GM18861 (cell line): Measurements from ENCODE around the gene PPIAL4G.
"Not testable (repeated sequence)": the region's sequence is repeated elsewhere in the genome, so short reads cannot be mapped to it uniquely, and the experiment has no call there.

ENCODE experiments used
- ATAC-seq: cut with Tn5 transposase; IDR thresholded peaks from one replicate; pipeline ENCODE4 v1.9.1; 2021; ENCODE audit not compliant: unreplicated experiment

Gene PPIAL4G

DNA sequence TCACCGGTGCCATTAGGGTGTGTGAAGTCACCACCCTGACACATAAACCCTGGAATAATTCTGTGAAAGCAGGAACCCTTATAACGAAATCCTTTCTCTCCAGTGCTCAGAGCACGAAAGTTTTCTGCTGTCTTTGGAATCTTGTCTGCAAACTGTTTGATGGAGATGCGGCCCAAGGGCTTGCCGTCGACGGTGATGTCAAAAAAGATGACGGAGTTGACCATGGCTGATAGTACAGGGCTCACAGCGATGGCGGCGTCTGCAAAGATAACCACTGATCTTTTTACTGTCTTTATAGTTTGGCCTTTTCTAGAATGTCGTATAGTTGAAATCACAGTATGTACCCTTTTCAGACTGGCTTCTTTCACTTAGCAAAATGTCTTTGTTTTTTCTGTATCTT, at the start of gene PPIAL4G:
Gene PPIAL4G, minus strand, starts transcription at position 274 of the 400 bp plus-strand sequence. Its CDS starts 50 bp downstream, at position 224.
- ATAC-seq: not testable (repeated sequence)

DNA sequence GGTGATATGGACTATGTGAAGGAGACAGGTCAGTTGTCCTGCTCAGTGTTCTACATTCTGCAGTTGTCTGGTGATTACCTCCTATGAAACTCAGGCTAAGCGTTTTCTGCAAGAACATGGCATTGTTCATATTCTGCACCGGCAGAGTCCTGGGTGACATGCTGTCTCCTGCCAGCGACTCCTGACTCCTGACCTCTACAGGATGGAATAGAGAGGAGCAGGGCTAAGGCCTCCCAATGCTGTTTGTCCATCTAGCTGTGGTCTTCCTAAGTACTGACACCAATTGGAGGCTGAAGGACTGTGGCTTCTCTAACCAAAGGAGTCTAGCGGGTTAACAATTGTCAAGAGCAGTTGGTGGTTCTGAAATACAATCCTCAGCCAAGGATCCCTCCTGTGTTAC, 49.1 kb upstream of the PPIAL4G start:
- ATAC-seq: not testable (repeated sequence)

DNA sequence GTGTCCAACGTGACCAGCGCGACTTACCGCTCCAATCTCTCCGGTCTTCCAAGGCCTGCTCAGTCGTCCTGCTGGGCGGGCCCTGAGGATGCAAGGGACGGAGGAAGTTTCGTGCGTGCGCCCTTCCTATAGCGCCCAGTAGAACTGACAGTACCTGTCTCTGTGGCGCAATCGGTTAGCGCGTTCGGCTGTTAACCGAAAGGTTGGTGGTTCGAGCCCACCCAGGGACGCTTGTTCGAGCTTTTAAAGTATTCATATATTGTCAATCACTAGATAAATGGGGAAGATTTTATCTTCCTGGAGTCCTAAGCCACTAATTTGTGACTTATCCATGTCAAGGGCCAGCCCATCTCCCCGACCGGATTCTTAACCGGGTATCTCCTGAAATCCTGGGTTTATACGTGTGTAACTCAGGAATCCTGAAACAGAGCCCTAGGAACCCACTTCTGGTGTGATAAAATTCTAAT, 46.0 kb upstream of the PPIAL4G start:
- not testable (repeated sequence) for ATAC-seq

DNA sequence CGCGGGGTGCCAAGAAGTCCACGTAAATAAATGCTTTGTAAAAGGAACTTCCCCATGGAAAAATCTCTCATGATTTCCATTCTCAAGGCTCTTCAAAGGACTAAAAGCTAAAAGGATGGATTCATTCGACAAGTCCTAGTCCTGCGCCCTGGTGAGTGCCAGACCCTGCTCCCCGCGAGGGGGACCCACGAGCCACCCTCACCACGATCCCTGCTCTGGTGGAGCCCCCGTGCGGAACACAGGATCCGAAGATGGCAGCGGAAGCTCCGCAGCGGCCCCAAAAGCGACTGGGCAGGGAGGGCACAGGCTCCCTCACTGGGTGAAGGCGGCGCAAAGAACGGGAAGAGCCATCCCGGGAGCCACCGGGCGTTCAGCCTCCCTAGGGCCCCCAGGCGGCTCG, 45.5 kb upstream of the PPIAL4G start:
- not testable (repeated sequence) for ATAC-seq

DNA sequence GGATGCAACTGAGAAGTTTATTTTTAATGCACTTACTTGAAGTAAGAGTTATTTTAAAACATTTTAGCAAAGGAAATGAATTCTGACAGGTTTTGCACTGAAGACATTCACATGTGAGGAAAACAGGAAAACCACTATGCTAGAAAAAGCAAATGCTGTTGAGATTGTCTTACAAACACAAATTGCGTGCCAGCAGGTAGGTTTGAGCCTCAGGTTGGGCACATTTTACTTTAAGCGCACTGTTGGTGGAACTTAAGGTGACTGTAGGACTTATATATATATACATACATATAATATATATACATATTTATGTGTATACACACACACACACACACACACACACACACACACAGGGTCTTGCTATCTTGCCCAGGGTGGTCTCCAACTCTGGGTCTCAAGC, 43.5 kb upstream of the PPIAL4G start:
- not testable (repeated sequence) for ATAC-seq

DNA sequence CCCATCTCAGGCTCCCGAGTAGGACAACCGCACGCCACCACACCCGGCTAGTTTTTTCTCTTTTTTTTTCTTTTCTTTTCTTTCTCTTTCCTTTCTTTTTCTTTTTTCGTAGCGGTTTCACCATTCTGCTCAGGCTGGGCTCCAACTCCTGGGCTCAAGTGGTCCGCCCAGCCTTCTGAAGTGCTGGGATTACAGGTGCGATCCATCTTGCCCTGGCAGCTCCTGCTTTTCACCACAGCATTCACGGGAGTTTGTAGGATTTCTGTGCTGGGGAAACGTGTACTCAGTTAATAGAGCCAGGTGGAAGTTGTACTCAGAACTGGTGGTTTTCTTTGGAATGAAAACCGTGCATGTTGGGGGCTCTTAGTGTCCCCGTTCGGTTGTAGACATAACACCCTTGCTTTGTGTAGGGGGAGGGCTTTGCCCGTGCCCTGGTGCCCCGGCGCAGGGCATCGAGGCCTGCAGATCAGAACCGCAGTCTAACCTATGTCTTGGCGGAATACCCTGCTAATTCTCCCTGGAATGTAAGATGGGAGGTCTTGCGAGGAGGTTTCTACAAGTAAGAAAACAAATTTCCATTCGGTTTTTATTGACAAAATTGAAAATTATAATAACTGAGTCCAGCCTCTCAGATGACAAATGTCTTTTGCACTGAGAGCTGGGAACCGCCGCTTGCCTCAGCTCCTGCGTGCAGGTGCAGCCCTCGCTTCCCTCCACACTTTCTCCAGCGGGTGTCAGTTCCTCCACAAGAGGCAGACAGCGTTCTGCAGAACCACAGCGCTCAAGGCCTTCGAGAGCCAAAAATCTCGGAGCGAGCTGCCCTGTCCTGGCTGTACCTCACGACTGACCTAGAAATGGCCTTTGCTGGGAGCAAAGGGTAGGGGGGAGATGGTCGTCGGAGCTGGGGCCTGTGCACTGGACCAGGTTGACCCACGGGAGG, 40.4 kb upstream of the PPIAL4G start:
- ATAC-seq: not testable (repeated sequence)

DNA sequence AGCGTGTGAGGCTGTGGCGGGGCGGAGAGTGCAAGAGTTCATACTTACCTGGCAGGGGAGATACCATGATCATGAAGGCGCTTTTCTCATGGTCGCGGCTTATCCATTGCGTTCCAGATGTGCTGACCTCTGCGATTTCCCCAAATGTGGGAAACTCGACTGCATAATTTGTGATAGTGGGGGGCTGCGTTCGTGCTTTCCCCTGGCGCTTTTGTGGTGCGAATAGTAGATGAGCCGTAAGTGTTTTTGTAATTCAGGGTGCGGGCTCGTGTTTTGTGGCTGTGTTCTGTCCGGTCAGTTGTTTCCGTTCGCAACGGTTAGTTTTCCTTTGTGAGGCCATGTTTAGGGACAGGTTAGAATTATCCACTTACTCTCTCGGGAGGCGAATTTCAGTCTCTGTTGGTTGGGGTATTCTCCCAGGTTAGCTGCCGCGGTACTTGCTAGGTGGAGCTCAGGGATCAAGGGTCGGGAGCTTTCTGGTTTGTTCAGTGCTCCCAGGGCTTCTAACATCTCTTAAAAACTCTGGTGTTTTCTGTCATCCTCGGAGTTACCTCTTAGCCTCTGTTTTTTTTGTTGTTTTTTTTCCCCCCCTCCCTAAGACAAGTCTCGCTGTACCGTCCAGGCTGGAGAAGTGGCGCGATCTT, 39.6 kb upstream of the PPIAL4G start:
- peak; percentile 81 for ATAC-seq

DNA sequence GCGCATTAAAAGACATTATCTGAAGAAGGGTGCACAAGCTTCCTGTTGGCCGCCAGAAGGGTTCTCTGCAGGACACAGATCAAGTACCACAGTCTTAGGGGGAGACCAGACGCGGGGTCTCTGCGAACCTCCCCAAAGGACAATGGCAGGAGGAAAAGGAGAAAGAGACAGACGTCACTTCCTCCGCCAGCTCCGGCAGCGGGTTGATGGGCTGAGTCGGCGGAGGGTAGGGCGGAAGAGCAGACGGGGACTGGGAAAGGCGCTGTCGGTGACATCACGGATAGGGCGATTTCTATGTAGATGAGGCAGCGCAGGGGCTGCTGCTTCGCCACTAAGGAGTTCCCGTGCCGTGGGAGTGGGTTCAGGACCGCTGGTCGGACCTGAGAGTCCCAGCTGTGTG, 39.0 kb upstream of the PPIAL4G start:
- ATAC-seq: peak; percentile 34

DNA sequence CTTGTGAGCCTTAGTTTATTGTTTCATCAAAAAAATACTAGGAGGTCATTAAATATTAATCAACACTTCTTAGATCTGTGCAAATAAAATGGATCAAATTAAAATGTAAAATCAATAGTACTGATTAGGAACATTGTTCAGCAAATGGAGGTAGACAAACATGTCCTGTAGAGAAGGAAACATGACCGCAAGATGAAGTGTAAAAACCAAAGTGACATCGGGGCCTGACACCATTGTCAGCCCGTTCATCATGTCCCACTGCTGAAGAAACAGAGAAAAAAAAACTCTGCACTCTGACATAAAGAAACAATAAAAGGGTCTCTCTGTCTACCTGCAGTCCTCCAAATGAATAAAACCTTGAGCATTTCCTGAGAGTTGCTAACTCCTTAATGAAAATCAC, 31.2 kb upstream of the PPIAL4G start:
- not testable (repeated sequence) for ATAC-seq

DNA sequence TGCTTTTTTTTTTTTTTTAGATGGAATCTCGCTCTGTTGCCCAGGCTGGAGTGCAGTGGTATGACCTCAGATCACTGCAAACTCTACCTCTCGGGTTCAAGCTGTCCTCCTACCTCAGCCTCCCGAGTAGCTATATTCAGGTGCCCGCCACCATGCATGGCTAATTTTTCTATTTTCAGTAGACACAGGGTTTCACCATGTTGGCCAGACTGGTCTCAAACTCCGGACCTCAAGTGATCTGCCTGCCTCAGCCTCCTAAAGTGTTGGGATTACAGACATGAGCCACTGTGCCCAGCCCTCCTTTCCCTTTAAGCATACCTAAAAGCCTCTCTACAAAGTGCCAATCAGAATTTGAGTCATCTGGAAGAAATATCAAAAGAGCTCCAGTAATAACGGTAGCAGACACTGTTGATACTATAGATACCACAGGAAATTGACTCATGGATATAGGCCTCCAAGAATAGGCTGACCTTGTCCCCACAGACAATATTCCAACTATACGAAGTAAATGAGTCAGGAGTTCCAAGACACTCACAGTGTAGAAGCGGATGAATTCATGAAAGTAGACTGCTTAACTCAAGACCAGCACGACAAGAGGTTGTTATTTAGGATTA, 29.6 kb upstream of the PPIAL4G start:
- ATAC-seq: not testable (repeated sequence)

DNA sequence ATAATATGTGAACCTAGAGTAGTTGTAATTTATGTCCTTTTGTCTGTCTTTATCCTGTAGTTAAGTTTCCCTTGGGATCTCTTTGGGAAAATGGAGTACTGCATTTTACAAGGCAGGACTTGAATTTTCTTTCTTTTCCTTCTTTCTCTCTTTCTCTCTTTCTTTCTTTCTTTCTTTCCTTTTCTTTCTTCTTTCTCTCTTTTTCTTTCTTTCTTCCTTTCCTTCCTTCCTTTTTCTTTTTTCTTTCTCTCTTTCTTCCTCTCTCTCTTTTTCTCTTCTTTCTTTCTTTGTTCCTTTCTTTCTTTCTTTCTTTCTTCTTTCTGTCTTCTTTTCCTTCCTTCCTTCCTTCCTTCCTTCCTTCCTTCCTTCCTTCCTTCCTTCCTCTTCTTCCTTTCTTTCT, 10.8 kb upstream of the PPIAL4G start:
- ATAC-seq: not testable (repeated sequence)

DNA sequence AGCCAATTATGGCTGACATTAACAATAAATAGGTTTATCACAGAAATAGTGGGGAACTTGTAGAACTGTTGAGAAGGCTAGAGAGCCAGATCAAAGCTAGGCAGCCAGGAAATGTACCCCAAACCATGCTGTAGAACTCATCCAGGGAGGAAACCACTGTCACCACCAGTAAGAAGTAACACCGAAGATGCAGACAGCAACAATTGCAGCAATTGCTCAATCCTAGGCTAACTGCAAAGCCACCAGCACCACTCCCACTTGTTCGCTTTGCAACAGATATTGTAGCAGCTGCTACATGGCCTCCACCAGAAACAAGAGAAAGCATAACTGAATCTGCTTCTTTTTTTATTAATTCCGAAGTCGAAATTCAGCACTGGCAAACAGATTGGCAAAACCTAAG, 2.0 kb downstream of the PPIAL4G start:
- ATAC-seq: not testable (repeated sequence)

DNA sequence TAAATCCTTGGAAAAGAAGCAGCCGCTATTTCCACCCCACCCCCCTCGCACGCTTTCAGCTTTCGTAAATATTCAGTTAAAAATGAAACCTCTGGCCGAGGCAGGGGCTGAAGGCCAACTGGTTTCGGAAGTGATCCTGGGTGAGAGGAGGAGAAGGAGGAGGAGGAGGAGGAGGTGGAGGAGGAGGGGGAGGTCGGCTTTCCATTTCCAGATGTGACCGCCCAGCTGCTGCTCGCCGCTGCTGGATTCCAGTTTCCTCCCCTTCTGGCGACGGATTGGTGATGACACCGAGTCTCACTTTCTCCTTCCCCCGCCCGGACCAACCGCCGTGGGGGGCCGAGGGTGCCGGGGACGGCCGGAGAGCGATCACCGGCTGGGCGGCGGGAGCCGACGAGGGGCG, 23.4 kb downstream of the PPIAL4G start:
- not testable (repeated sequence) for ATAC-seq

DNA sequence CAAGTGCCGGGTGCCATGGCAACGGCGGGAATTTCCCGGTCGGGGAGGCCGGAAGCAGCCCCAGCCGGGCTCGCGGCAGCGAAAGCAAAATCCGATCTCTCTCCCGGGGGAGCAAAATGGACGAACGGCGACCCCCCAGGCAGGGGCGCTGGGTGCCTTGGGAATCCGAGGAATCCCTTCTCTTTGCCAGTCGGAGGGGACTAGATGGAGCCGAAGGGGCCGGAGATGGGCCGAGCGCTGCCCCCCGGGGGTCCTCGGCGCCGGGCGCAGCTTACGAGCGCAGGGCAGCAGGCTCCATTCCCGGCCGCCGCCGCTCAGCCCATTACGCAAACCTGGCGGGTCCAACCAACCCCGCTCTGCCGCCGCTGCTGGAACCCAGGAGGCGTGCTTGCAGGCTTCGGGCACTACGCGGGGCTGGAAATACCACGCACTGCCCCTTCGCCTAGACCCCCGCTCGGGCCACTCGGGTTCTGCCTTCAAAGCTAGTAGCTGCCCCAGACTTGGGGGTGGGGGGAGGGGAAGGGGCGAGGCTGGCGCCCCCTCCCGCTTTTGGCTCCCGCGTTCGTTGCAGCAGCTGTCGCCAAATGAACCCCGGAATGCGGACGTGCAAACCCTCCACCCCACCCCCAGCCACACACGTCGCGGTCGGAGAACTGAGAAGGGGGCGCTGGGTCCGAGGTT, 24.1 kb downstream of the PPIAL4G start:
- not testable (repeated sequence) for ATAC-seq

DNA sequence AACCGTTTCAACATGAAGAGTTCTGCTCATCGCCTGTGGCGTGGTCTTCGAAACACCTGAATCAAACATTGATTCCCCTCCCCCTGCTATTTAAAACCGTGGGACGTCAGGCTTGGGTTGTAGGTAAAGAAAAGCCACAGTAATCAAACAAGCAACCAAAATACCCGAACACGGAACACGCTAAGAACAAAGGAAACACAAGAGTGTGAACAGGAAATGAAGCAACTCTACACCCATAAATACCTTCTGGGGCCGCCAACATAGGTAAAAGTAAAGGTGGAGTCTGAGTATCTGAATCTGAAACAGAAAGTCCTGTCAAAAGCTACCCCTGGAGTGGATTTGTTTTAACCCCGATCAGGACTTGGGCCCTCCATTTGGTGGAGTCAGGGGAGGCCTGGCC, 24.7 kb downstream of the PPIAL4G start:
- not testable (repeated sequence) for ATAC-seq

DNA sequence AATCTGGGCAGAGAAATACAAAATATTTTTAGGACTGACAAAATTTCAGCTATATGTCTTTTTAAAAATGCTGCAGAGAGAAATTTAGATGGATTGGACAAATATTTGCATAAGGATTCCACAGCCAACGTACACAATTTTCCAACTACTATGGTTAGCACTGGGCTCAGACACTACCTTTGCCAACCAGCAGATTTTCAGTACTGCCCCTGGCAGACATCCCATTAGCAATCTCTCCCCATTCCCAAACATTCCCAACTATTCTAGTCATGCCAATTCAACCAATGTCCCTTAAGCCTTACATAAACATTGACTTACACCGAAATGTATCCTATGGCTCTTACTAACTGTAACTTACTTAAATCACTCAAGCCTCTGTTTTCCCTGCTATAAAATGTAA, 30.3 kb downstream of the PPIAL4G start:
- not testable (repeated sequence) for ATAC-seq

DNA sequence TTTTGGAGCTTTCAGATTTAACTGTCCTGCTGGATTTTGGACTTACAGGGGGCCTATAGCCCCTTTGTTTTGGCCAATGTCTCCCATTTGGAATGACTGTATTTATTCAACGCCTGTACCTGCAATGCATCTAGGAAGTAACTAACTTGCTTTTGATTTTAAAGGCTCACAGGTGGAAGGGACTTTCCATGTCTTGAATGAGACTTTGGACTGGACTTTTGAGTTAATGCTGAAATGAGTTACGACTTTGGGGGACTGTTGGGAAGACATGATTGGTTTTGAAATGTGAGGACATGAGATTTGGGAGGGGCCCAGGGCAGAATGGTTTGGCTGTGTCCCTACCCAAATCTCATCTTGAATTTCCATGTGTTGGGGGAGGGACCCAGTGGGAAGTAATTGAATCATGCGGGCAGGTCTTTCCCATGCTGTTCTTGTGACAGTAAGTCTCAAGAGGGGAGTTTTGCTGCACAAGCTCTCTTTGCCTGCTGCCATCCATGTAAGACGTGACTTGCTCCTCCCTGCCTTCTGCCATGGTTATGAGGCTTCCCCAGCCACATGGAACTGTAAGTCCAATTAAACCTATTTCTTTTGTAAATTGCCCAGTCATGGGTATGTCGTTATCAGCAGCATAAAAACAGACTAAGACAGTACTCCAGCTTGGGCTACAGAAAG, 43.3 kb downstream of the PPIAL4G start:
- ATAC-seq: not testable (repeated sequence)

DNA sequence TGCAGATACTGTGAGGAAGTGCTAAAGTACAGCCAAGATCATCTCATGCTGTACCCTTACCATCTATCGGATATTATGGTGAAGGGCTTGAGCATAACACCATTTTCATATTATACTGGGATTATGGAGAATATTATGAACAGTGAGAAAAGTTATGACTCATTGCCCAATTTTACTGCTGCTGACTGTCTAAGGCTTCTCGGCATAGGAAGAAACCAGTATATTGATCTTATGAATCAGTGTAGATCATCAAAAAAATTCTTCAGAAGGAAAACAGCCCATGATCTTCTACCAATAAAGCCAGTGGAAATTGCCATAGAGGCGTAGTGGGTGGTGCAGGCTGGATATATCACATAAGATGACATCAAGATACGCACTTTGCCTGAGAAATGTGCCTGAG, 47.7 kb downstream of the PPIAL4G start:
- no peak for ATAC-seq

DNA sequence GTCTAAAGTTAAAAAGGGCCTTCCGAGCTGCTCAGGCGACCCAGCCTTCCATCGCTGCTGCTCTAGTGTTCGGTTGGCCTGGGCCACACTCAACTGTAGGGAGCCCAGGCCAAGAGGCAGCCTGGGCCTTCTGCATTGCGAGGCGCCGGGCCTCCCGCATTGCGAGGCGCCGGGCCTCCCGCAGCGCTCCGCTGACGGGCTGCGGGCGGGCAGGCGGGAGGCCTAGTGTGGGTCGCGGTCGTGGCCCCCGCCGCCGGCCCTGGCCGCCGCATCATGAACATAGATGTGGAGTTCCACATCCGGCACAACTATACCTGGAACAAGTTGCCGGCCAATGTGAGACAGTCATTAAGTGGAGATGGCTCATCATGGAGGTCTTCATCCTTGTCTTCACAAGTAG, 48.3 kb downstream of the PPIAL4G start:
- no peak for ATAC-seq

DNA sequence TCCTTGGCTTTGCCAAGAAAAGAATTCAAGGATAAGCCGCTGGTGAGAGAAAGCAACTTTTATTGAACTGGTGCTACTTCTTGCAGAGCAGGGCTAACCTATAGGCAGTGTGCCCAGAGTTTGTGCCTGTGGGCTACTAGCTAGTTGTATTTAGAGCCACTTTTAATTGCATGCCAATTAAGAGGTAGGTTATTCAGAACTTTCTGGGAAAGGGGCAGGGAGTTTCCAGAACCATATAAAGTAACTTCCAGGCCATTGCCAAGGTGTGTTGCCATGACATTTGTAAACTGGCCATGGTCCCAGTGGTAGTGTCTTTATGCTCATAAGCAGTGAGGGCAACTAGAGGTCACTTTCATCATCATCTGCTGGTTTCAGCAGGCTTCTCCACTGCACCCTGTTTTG, 50.2 kb downstream of the PPIAL4G start:
- not testable (repeated sequence) for ATAC-seq
